ENCODE results near the gene C19orf18. TPM values are rescaled to one million over a fixed set of nuclear protein-coding genes. Genes with fewer than 3 reads are reported as not detected.

The C19orf18 gene
- total RNA-seq = 1.0 TPM
- long read RNA-seq = 0 reads

DNA sequence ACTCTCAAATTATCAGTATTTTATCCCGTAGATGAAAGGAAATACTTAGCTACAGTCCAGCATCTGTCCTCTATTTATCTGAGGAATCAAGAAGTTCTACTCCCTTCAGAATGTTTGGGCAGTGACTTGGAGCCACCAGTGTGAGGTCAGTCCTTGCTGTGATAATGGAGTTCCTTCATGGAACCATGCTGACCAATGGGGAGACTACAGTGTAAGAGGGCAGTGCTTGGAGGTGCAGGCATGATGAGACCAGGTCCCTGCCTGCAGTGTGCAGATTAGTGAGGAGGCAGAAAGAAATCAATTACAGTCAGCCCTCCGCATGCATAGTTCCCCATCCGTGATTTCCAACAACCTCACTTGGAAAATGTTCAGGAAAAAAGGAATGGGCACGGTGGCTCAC is at the start of gene C19orf18:
C19orf18 (minus strand) TSS at position 101 of the 400 bp plus-strand sequence. CDS start 102 bp downstream, outside the sequence.
- TF ChIP-seq, protein P1, sequence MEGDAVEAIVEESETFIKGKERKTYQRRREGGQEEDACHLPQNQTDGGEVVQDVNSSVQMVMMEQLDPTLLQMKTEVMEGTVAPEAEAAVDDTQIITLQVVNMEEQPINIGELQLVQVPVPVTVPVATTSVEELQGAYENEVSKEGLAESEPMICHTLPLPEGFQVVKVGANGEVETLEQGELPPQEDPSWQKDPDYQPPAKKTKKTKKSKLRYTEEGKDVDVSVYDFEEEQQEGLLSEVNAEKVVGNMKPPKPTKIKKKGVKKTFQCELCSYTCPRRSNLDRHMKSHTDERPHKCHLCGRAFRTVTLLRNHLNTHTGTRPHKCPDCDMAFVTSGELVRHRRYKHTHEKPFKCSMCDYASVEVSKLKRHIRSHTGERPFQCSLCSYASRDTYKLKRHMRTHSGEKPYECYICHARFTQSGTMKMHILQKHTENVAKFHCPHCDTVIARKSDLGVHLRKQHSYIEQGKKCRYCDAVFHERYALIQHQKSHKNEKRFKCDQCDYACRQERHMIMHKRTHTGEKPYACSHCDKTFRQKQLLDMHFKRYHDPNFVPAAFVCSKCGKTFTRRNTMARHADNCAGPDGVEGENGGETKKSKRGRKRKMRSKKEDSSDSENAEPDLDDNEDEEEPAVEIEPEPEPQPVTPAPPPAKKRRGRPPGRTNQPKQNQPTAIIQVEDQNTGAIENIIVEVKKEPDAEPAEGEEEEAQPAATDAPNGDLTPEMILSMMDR (IDR thresholded peaks at IDR 0.05) = no peak
- no peak within 1 kb of the TSS for H3K27ac ChIP-seq
- no peak for ATAC-seq
- no peak for DNase-seq
- no peak within 1 kb of the TSS for H3K4me3 ChIP-seq
- H3K4me1 ChIP-seq = no peaks in the 10 kb centered on the region
- intact Hi-C loops (cut with DNase I) = no loop called here
- H3K9me3 ChIP-seq = peaks cover 97% of the 10 kb centered on the region
- H3K27me3 ChIP-seq (ENCODE audit: low read depth) = no peaks in the 10 kb centered on the region
- H3K36me3 ChIP-seq = peaks cover 6% of the 10 kb centered on the region

DNA sequence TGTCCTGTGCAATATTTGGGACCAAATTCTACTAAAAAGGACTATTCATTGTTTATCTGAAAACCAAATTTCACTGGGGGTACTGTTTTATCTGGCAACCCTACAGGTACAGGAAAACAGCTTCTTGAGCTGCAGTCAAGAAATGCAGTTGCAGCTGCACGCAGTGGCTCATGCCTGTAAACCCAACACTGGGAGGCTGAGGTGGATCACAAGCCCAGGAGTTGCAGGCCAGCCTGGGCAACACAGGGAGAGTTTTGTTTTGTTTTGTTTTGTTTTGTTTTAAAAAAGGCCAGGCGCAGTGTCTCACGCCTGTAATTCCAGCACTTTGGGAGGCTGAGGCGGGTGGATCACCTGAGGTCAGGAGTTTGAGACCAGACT is 47.9 kb upstream of the C19orf18 start:
- ATAC-seq (no peak), DNase-seq (no peak)
- TF ChIP-seq, protein P1 (IDR thresholded peaks at IDR 0.05) = no peak
- H3K36me3 ChIP-seq = no peaks in the 10 kb centered on the region
- intact Hi-C loops (cut with DNase I) = loop anchor here (5.0 kb wide), 1 partner anchor 135 kb away; no protein-coding TSS in a partner anchor
- no peaks in the 10 kb centered on the region for H3K4me1 ChIP-seq
- H3K27ac ChIP-seq = no peak overlapping the region
- no peaks in the 10 kb centered on the region for H3K27me3 ChIP-seq (ENCODE audit: low read depth)
- no peaks in the 10 kb centered on the region for H3K9me3 ChIP-seq
- no peak overlapping the region for H3K4me3 ChIP-seq

DNA sequence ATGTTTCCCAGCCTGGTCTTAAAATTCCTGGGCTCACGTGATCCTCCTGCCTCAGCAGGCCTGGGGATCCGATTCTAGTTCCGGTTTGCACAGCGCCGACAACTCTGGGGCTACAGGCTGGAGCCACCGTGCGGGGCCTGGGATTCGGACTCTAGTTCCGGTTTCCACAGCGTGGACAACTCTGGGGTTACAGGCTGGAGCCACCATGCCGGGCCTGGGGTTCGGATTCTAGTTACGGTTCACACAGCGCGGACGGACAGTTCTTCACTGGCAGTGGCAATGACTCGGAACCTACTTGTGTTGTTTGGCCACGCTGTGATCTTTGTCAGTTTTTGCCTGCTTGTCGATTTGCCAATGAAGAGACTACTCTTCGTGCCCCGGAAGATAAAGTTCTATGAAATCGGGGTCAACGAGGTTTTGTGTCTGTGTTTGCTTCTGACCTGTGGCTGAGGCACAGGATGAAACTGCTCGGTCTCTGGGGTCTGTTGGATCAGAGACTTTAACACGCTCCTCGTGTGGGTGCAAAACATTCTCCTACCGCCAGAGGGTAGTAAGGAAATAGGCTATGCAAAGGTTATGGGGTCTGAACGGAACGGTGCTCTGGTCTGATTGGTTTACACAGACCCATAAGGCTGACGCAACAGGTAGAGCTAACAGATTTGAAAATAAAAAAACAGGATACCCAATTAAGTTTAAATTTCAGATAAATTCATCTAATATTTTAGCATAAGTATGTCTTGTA is 47.4 kb upstream of the C19orf18 start:
- H3K4me3 ChIP-seq = no peak overlapping the region
- no peaks in the 10 kb centered on the region for H3K4me1 ChIP-seq
- H3K27ac ChIP-seq = no peak overlapping the region
- H3K36me3 ChIP-seq = no peaks in the 10 kb centered on the region
- no peaks in the 10 kb centered on the region for H3K9me3 ChIP-seq
- DNase-seq (no peak), ATAC-seq (peak; percentile 66 to 82)
- no peaks in the 10 kb centered on the region for H3K27me3 ChIP-seq (ENCODE audit: low read depth)
- intact Hi-C loops (cut with DNase I) = loop anchor here (5.0 kb wide), 1 partner anchor 136 kb away; no protein-coding TSS in a partner anchor
- TF ChIP-seq, protein P1 (IDR thresholded peaks at IDR 0.05) = peak; percentile 66

DNA sequence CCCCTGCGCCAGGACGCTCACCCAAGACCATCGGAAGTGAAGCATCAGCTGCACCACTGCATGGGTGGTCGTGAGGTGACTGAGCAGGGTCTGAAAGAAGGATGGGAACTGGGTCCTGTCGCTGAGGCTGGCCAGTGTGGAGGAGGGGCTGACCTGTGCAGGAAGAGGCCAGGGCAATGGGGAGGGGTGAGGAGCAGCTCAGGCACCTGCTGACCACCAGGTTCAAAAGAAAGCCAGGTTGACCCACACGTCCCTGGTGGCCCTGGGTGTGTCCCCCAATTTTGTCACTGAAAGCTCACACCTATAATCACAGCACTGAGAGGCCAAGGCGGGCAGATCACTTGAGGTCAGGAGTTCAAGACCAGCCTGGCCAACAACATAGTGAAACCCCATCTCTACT is 45.8 kb upstream of the C19orf18 start:
- no peak for DNase-seq
- no peaks in the 10 kb centered on the region for H3K4me1 ChIP-seq
- no peaks in the 10 kb centered on the region for H3K36me3 ChIP-seq
- no peak overlapping the region for H3K4me3 ChIP-seq
- TF ChIP-seq, protein P1 (IDR thresholded peaks at IDR 0.05) = no peak
- H3K27ac ChIP-seq = no peak overlapping the region
- no peaks in the 10 kb centered on the region for H3K27me3 ChIP-seq (ENCODE audit: low read depth)
- no peaks in the 10 kb centered on the region for H3K9me3 ChIP-seq
- ATAC-seq = peak in 1 of 2 donors; percentile 9
- intact Hi-C loops (cut with DNase I) = loop anchor here (5.0 kb wide), 1 partner anchor 137 kb away; no protein-coding TSS in a partner anchor

DNA sequence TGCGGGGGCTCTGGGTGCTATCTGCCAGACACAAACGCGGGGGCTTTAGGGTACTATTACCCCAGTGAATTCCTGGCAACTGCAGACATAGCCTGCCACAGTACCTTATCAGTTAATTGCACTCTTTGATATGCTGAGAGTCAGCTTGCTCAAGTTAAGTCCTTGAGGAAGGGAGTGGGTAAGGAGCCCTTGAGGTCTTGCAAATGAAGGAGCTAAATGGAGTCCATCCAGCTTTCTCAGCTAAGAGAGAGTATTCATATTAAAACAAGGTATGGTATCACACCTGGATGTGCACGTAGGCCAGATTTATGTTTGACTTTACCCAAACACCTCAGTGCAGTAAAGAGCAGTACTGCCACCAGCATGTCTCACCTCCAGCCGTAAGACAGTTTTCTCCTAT is 39.8 kb upstream of the C19orf18 start:
- H3K9me3 ChIP-seq = peaks cover 42% of the 10 kb centered on the region
- ATAC-seq = no peak
- no peaks in the 10 kb centered on the region for H3K27me3 ChIP-seq (ENCODE audit: low read depth)
- no peak for DNase-seq
- no peaks in the 10 kb centered on the region for H3K4me1 ChIP-seq
- H3K27ac ChIP-seq = no peak overlapping the region
- no peak overlapping the region for H3K4me3 ChIP-seq
- H3K36me3 ChIP-seq = no peaks in the 10 kb centered on the region
- intact Hi-C loops (cut with DNase I) = no loop called here
- TF ChIP-seq, protein P1 (IDR thresholded peaks at IDR 0.05) = no peak
